ENCODE measurements around the gene MARCO. TPM values are rescaled to one million over a fixed set of nuclear protein-coding genes. Genes with fewer than 3 reads are reported as not detected.

MARCO gene
- total RNA-seq, 1 donor from 2014 or later = 5.6 TPM

DNA sequence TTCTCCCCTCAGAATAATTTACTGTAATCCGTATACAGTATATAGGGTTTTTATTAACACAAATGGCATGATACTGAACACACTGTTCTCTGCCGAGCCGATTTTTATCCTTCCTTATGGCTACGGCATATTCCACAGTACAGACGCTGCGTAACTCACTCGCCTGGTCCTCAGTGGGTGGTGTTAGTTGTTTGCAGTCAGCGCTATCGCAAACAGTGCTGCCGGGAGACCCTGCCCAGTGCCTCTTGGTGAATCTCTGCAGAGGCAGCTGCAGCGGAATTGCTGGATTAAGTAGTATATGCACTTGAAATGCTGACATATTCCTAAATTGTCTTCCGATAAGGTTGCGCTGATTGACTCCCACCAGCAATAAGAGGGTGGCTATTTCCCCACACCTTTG is 73.9 kb downstream of the MARCO start:
- intact Hi-C loops (cut with DNase I) = no loop called here
- DNase-seq (ENCODE audit: extremely low spot score in 2 of 2) = peak; percentile 22 to 77
- Histone ChIP-seq H3K9me3 (no peaks in the 10 kb centered on the region), H3K36me3 (no peaks in the 10 kb centered on the region), H3K27ac (no peak overlapping the region), H3K4me3 (no peak overlapping the region), H3K27me3 (no peaks in the 10 kb centered on the region), H3K4me1 (no peaks in the 10 kb centered on the region)
- TF ChIP-seq, protein P1, sequence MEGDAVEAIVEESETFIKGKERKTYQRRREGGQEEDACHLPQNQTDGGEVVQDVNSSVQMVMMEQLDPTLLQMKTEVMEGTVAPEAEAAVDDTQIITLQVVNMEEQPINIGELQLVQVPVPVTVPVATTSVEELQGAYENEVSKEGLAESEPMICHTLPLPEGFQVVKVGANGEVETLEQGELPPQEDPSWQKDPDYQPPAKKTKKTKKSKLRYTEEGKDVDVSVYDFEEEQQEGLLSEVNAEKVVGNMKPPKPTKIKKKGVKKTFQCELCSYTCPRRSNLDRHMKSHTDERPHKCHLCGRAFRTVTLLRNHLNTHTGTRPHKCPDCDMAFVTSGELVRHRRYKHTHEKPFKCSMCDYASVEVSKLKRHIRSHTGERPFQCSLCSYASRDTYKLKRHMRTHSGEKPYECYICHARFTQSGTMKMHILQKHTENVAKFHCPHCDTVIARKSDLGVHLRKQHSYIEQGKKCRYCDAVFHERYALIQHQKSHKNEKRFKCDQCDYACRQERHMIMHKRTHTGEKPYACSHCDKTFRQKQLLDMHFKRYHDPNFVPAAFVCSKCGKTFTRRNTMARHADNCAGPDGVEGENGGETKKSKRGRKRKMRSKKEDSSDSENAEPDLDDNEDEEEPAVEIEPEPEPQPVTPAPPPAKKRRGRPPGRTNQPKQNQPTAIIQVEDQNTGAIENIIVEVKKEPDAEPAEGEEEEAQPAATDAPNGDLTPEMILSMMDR (IDR thresholded peaks at IDR 0.05) = no peak

DNA sequence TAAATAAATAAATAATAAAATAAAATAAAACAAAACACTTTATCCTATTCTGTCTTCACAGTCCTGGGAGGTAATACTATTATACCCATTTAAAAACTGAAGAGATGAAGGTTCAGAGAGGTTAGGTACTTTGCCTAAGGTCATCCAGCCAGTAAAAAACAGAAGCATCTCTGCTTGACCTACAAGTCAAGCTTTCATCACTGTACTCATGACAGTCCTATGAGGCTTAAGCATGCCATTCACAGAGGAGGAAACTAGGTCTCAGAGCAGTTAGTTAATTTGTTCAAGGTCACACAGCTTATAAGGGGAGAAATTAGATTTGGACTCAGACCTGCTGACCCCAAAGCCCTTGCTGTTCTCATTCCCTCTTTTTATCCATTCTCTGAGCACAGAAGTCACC is 77.5 kb downstream of the MARCO start:
- Histone ChIP-seq H3K27me3 (no peaks in the 10 kb centered on the region), H3K4me3 (no peak overlapping the region), H3K27ac (no peak overlapping the region), H3K36me3 (no peaks in the 10 kb centered on the region), H3K9me3 (no peaks in the 10 kb centered on the region), H3K4me1 (no peaks in the 10 kb centered on the region)
- intact Hi-C loops (cut with DNase I) = no loop called here
- no peak for DNase-seq (ENCODE audit: extremely low spot score in 2 of 2)
- TF ChIP-seq, protein P1 (IDR thresholded peaks at IDR 0.05) = no peak
- TF ChIP-seq POLR2A (IDR thresholded peaks at IDR 0.05) = no peak
- no peak for TF ChIP-seq POLR2AphosphoS5 (IDR thresholded peaks at IDR 0.05; ENCODE audit: insufficient read depth in 1 of 2, low read depth in 1 of 2)

DNA sequence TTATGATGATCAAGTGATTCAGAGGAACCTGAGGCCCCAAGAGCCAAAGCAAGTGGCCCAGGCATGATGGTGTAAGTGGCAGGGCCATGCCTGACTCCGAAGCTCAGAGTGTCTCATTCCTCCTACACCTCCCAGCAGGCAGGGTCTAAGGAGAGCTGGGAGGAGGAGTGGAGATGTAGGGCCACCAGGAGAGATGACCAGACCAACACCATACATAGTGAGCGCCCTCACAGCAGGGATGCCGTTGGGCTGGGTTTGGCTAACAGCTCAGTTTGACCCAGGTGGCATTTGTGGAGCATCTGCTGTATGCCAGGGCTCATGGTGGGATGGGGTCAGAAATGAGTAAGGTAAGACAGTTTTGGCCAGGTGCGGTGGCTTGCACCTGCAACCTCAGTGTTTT is 80.7 kb downstream of the MARCO start:
- DNase-seq (ENCODE audit: extremely low spot score in 2 of 2) = peak; percentile 71 to 84
- Histone ChIP-seq H3K9me3 (no peaks in the 10 kb centered on the region), H3K4me1 (no peaks in the 10 kb centered on the region), H3K36me3 (no peaks in the 10 kb centered on the region), H3K27ac (no peak overlapping the region), H3K27me3 (no peaks in the 10 kb centered on the region), H3K4me3 (no peak overlapping the region)
- TF ChIP-seq, protein P1 (IDR thresholded peaks at IDR 0.05) = no peak
- TF ChIP-seq POLR2AphosphoS5 (IDR thresholded peaks at IDR 0.05; ENCODE audit: insufficient read depth in 1 of 2, low read depth in 1 of 2) (no peak), POLR2A (IDR thresholded peaks at IDR 0.05) (no peak)
- intact Hi-C loops (cut with DNase I) = no loop called here

DNA sequence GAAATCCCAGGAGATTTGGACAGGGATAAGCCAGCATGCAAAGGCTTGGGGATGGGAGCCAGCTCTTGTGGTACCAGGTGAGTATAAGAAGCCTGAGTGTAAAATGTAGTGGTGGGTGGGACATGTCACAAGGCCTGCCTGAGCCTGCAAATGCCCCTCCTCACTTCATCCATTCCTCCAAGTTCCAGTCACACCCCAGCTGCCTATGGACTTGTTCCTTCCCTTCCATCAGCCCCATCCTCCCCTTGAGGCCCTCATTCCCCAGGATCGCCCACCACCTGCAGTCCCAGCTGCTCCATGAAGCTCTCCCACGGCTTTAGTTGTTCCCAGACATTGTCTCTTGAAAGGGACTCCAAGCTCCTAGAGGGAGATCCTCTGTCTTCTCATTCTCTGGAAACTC is 81.5 kb downstream of the MARCO start:
- Histone ChIP-seq H3K9me3 (no peaks in the 10 kb centered on the region), H3K27me3 (no peaks in the 10 kb centered on the region), H3K27ac (no peak overlapping the region), H3K4me1 (no peaks in the 10 kb centered on the region), H3K4me3 (no peak overlapping the region), H3K36me3 (no peaks in the 10 kb centered on the region)
- DNase-seq (ENCODE audit: extremely low spot score in 2 of 2) = peak; percentile 65 to 72
- TF ChIP-seq, protein P1 (IDR thresholded peaks at IDR 0.05) = no peak
- TF ChIP-seq POLR2A (IDR thresholded peaks at IDR 0.05) (no peak), POLR2AphosphoS5 (IDR thresholded peaks at IDR 0.05; ENCODE audit: insufficient read depth in 1 of 2, low read depth in 1 of 2) (no peak)
- intact Hi-C loops (cut with DNase I) = no loop called here

DNA sequence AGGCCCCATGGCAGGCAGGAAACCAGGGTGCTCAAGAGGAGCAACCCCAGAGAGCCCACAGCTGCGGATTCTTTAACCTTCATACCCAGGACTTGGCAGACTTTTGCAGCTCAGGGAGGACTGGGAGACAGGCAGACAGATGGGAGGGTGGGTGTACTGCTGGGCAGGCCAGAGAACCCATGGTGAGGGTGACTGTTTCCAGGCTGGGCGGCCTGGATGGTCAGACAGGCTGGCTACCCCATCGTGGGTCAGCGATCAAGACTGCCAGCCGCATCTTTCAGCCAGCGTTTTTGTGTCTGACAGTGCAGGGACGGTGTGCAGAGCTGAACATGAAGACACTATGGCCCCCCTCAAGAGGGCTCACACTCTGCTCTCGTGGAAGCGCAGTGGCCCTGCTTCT is 82.2 kb downstream of the MARCO start:
- intact Hi-C loops (cut with DNase I) = no loop called here
- TF ChIP-seq POLR2A (IDR thresholded peaks at IDR 0.05) (no peak), POLR2AphosphoS5 (IDR thresholded peaks at IDR 0.05; ENCODE audit: insufficient read depth in 1 of 2, low read depth in 1 of 2) (no peak)
- TF ChIP-seq, protein P1 (IDR thresholded peaks at IDR 0.05) = no peak
- DNase-seq (ENCODE audit: extremely low spot score in 2 of 2) = peak; percentile 69 to 90
- no peaks in the 10 kb centered on the region for H3K4me1 ChIP-seq
- H3K27me3 ChIP-seq = no peaks in the 10 kb centered on the region
- H3K27ac ChIP-seq = no peak overlapping the region
- no peaks in the 10 kb centered on the region for H3K9me3 ChIP-seq
- no peaks in the 10 kb centered on the region for H3K36me3 ChIP-seq
- H3K4me3 ChIP-seq = no peak overlapping the region

Measured in vagina (tissue), 2 donors.